IMR-90 (cell line): ENCODE results near the gene ZCCHC14. TPM values are rescaled to one million over a fixed set of nuclear protein-coding genes. Genes with fewer than 3 reads are reported as not detected.
A peak's percentile ranks its signal among the peaks of the same experiment; 100 is the strongest.

ENCODE experiments used
- ATAC-seq: fragments of 200-7000 bp; cut with Tn5 transposase; 2 replicates; pipeline ENCODE4 v1.9.1; 2020; ENCODE audit warnings: low read depth, mild to moderate bottlenecking, moderate library complexity
- BruUV-seq: library from RNA; stranded (reverse); fragments of 400-500 nt; replicated peaks from 2 replicates; lab custom pipeline; 2021; lab: Mats Ljungman, UMichigan
- CTCF ChIA-PET: fragments of 300-600 bp; formaldehyde crosslinking; extraction: SDS; loops from one replicate; lab custom pipeline; 2021; ENCODE audit warnings: antibody characterized with exemption; lab: Yijun Ruan, JAX
- POLR2A ChIA-PET: fragments of 300-600 bp; sonication (Branson Sonifier 250); formaldehyde crosslinking; loops from one replicate; lab custom pipeline; 2022; ENCODE audit warnings: antibody characterized with exemption; ENCODE audit not compliant: unreplicated experiment; lab: Charles Lee
- DNase-seq: peaks from one replicate; pipeline ENCODE4 v3.0.0; 2013
- H2AFZ ChIP-seq: replicated peaks from 2 replicates; pipeline ENCODE3; 2013; ENCODE audit warnings: low read length, mild to moderate bottlenecking; ENCODE audit not compliant: poor library complexity
- H2AK5ac ChIP-seq: 2 replicates; pipeline ENCODE4 v1.6.1; 2013; ENCODE audit warnings: low read depth, low read length, inconsistent platforms
- H2AK9ac ChIP-seq: replicated peaks from 2 replicates; pipeline ENCODE3; 2013; ENCODE audit warnings: mild to moderate bottlenecking, low read depth, low read length, moderate library complexity; ENCODE audit not compliant: poor library complexity
- H2BK120ac ChIP-seq: 2 replicates; pipeline ENCODE4 v1.6.1; 2013; ENCODE audit warnings: low read depth, low read length, inconsistent platforms
- H2BK15ac ChIP-seq: 3 replicates; pipeline ENCODE4 v1.6.1; 2013; ENCODE audit warnings: low read depth, low read length, inconsistent platforms
- H2BK20ac ChIP-seq: 2 replicates; pipeline ENCODE4 v1.6.1; 2013; ENCODE audit warnings: low read depth, mild to moderate bottlenecking, inconsistent platforms, low read length, moderate library complexity
- H2BK5ac ChIP-seq: 2 replicates; pipeline ENCODE4 v1.6.1; 2013; ENCODE audit warnings: mild to moderate bottlenecking, low read depth, low read length, inconsistent platforms; ENCODE audit not compliant: poor library complexity, severe bottlenecking
- H3K14ac ChIP-seq: replicated peaks from 2 replicates; pipeline ENCODE4 v1.6.1; 2013; ENCODE audit warnings: low read depth, low read length, inconsistent platforms
- H3K18ac ChIP-seq: 2 replicates; pipeline ENCODE4 v1.6.1; 2013; ENCODE audit warnings: low read depth, low read length, control low read depth
- H3K23ac ChIP-seq: 2 replicates; pipeline ENCODE4 v1.6.1; 2013; ENCODE audit warnings: low read depth, low read length, inconsistent platforms
- H3K27ac ChIP-seq: 2 replicates; pipeline ENCODE4 v1.5.1; 2013; ENCODE audit warnings: mild to moderate bottlenecking, control low read depth, low read length; ENCODE audit not compliant: insufficient read depth
- H3K27me3 ChIP-seq: 2 replicates; pipeline ENCODE4 v1.6.1; 2013; ENCODE audit warnings: low read length; ENCODE audit not compliant: control insufficient read depth, insufficient read depth
- H3K36me3 ChIP-seq: 2 replicates; pipeline ENCODE4 v1.6.1; 2013; ENCODE audit warnings: low read length, mixed read lengths; ENCODE audit not compliant: control insufficient read depth, insufficient read depth
- H3K4ac ChIP-seq: 2 replicates; pipeline ENCODE4 v1.6.1; 2013; ENCODE audit warnings: low read depth, low read length, inconsistent platforms
- H3K4me1 ChIP-seq: 2 replicates; pipeline ENCODE4 v1.6.1; 2013; ENCODE audit warnings: low read length, mixed read lengths; ENCODE audit not compliant: control insufficient read depth, insufficient read depth
- H3K4me2 ChIP-seq: 2 replicates; pipeline ENCODE4 v1.6.1; 2013; ENCODE audit warnings: low read depth, mild to moderate bottlenecking, control low read depth, low read length, moderate library complexity
- H3K4me3 ChIP-seq: 2 replicates; pipeline ENCODE4 v1.5.1; 2013; ENCODE audit warnings: low read depth, mild to moderate bottlenecking, control low read depth, low read length, moderate library complexity; ENCODE audit not compliant: insufficient read depth
- H3K56ac ChIP-seq: 2 replicates; pipeline ENCODE4 v1.6.1; 2013; ENCODE audit warnings: low read length, inconsistent platforms; ENCODE audit not compliant: insufficient read depth; ENCODE audit errors: extremely low read depth
- H3K79me1 ChIP-seq, 2 experiments: 2 replicates each; pipeline ENCODE4 v1.6.1; 2013; ENCODE audit warnings: low read length in 2 of 2, inconsistent platforms in 1 of 2, low read depth in 1 of 2
- H3K9ac ChIP-seq: 2 replicates; pipeline ENCODE4 v1.6.1; 2013; ENCODE audit warnings: low read depth, low read length, control low read depth
- H3K9me1 ChIP-seq: 2 replicates; pipeline ENCODE4 v1.6.1; 2013; ENCODE audit warnings: low read length, inconsistent platforms; ENCODE audit not compliant: insufficient read depth
- H3K9me3 ChIP-seq: 2 replicates; pipeline ENCODE4 v1.6.1; 2013; ENCODE audit warnings: low read length; ENCODE audit not compliant: control insufficient read depth, insufficient read depth
- H4K20me1 ChIP-seq: 2 replicates; pipeline ENCODE4 v1.6.1; 2013; ENCODE audit warnings: low read length, inconsistent platforms; ENCODE audit not compliant: insufficient read depth
- H4K5ac ChIP-seq: 2 replicates; pipeline ENCODE4 v1.6.1; 2013; ENCODE audit warnings: mild to moderate bottlenecking, low read depth, low read length, control low read depth
- H4K8ac ChIP-seq, 2 experiments: 2 replicates each; pipeline ENCODE4 v1.6.1; 2013; ENCODE audit warnings: low read depth in 2 of 2, low read length in 2 of 2, control low read depth in 1 of 2, inconsistent platforms in 1 of 2
- H4K91ac ChIP-seq: 2 replicates; pipeline ENCODE4 v1.6.1; 2013; ENCODE audit warnings: low read depth, low read length, inconsistent platforms; ENCODE audit not compliant: insufficient read depth
- BHLHE40 ChIP-seq: fragments of 150-350 bp; IDR thresholded peaks from 2 replicates; pipeline ENCODE4 v1.6.1; 2016; ENCODE audit warnings: mild to moderate bottlenecking, low read depth, low read length
- CEBPB ChIP-seq: IDR thresholded peaks from 2 replicates; pipeline ENCODE4 v1.6.1; 2012; ENCODE audit warnings: low read depth, low read length, improper control_type of control experiment
- FOS ChIP-seq: fragments of 150-350 bp; IDR thresholded peaks from 2 replicates; pipeline ENCODE4 v1.6.1; 2016; ENCODE audit warnings: low read depth, low read length
- MAFK ChIP-seq: IDR thresholded peaks from 2 replicates; pipeline ENCODE4 v1.6.1; 2012; ENCODE audit warnings: low read depth, low read length, improper control_type of control experiment
- MAZ ChIP-seq: IDR thresholded peaks from 2 replicates; pipeline ENCODE4 v1.6.1; 2012; ENCODE audit warnings: low read depth, mild to moderate bottlenecking, low read length, improper control_type of control experiment, moderate library complexity, borderline replicate concordance
- MXI1 ChIP-seq: IDR thresholded peaks from 2 replicates; pipeline ENCODE4 v1.6.1; 2012; ENCODE audit warnings: low read depth, mild to moderate bottlenecking, low read length, moderate library complexity, borderline replicate concordance
- NFE2L2 ChIP-seq: fragments of 150-350 bp; IDR thresholded peaks from 2 replicates; pipeline ENCODE4 v1.6.1; 2016; ENCODE audit warnings: low read depth, mild to moderate bottlenecking, low read length
- POLR2A ChIP-seq: IDR thresholded peaks from 2 replicates; pipeline ENCODE4 v1.6.1; 2012; ENCODE audit warnings: mild to moderate bottlenecking, low read depth, low read length
- RAD21 ChIP-seq: IDR thresholded peaks from 2 replicates; pipeline ENCODE4 v1.6.1; 2012; ENCODE audit warnings: low read length, improper control_type of control experiment
- RCOR1 ChIP-seq: IDR thresholded peaks from 2 replicates; pipeline ENCODE4 v1.6.1; 2012; ENCODE audit warnings: mild to moderate bottlenecking, low read length, improper control_type of control experiment; ENCODE audit not compliant: insufficient replicate concordance
- RFX5 ChIP-seq: IDR thresholded peaks from 2 replicates; pipeline ENCODE4 v1.8.0; 2012; ENCODE audit warnings: low read depth, mild to moderate bottlenecking, low read length, moderate library complexity
- SMC3 ChIP-seq: fragments of 150-350 bp; IDR thresholded peaks from 2 replicates; pipeline ENCODE4 v1.6.1; 2016; ENCODE audit warnings: low read depth, mild to moderate bottlenecking, antibody characterized with exemption, low read length, moderate library complexity
- WGBS, 2 experiments: methylation state at CpG; one replicate each; pipeline versions ENCODE4 v1.1.5 to v1.1.7; 2013; ENCODE audit warnings: missing lambda C conversion rate in 2 of 2; ENCODE audit not compliant: insufficient read length in 1 of 2; ENCODE audit errors: extremely low coverage in 2 of 2; 5-methylcytosine and 5-hydroxymethylcytosine counted together
- dilution Hi-C: fragments of 300-500 bp; cut with HindIII; formaldehyde crosslinking; loops from one replicate; pipeline ENCODE4 v1.14.3; 2018; ENCODE audit warnings: low sequenced_read_pairs; ENCODE audit not compliant: unreplicated experiment
- in situ Hi-C: fragments of 300-500 bp; cut with MboI; formaldehyde crosslinking; loops from 3 replicates; pipeline ENCODE4 v1.14.3; 2019; ENCODE audit warnings: low sequenced_read_pairs, inconsistent platforms, mixed read lengths
- intact Hi-C: fragments of 100-400 bp; cut with micrococcal nuclease; formaldehyde crosslinking; loops from 2 replicates; pipeline ENCODE4 v1.10.0; 2022
- polyA plus RNA-seq, 3 experiments: library from polyadenylated mRNA; depleted of rRNA; stranded (reverse); fragments of >200 nt; gene quantifications; 2 replicates each; pipeline ENCODE4 v1.2.3, GENCODE V29; 2012; ENCODE audit warnings: low replicate concordance in 1 of 3
- total RNA-seq: library from RNA; depleted of rRNA; stranded (reverse); fragments of >200 nt; gene quantifications from 2 replicates; pipeline ENCODE4 v1.2.3, GENCODE V29; 2012
- TF ChIP-seq, protein P1 (sequence below): conservative IDR thresholded peaks from 2 replicates; pipeline ENCODE4 v1.5.1; 2012; ENCODE audit warnings: mild to moderate bottlenecking, low read depth, low read length, improper control_type of control experiment
- TF ChIP-seq, protein P2 (sequence below): fragments of 150-350 bp; IDR thresholded peaks from 2 replicates; pipeline ENCODE4 v1.6.1; 2016; ENCODE audit warnings: low read depth, mild to moderate bottlenecking, low read length, moderate library complexity, borderline replicate concordance
- TF ChIP-seq, protein P3 (sequence below): fragments of 150-350 bp; IDR thresholded peaks from 2 replicates; pipeline ENCODE4 v1.6.1; 2017; ENCODE audit warnings: mild to moderate bottlenecking, antibody characterized with exemption, low read length, low read depth

The ZCCHC14 gene
- total and polyA plus RNA-seq, 2 of the 4 experiments (the other 2 are of a cell fraction): 2.5 to 5.3 TPM

DNA sequence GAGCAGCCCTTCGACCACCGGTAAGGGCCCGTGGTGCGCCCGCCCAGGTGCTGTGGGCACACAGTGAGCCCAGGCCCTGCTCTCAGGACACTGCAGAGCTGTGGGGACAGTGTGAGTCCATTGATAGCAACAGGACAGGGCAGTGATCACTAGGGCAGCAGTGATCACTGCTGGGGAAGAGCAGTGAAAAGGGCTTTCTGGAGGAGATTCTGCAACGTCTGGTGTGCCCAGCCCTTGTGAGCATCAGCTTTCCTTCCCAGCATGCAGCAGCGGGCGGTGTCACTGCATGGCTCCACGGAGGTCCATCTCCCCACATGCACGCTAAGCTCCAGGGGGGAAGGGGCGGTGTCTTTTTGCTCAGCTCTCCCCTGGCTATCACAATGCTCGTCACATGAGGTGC lies 68.6 kb downstream of the ZCCHC14 start:
- TF ChIP-seq RAD21 (no peak), BHLHE40 (no peak), MAFK (no peak), MAZ (no peak), CEBPB (no peak), SMC3 (no peak), MXI1 (no peak), POLR2A (no peak), NFE2L2 (no peak), RCOR1 (no peak), FOS (no peak), RFX5 (no peak)
- TF ChIP-seq, protein P1, sequence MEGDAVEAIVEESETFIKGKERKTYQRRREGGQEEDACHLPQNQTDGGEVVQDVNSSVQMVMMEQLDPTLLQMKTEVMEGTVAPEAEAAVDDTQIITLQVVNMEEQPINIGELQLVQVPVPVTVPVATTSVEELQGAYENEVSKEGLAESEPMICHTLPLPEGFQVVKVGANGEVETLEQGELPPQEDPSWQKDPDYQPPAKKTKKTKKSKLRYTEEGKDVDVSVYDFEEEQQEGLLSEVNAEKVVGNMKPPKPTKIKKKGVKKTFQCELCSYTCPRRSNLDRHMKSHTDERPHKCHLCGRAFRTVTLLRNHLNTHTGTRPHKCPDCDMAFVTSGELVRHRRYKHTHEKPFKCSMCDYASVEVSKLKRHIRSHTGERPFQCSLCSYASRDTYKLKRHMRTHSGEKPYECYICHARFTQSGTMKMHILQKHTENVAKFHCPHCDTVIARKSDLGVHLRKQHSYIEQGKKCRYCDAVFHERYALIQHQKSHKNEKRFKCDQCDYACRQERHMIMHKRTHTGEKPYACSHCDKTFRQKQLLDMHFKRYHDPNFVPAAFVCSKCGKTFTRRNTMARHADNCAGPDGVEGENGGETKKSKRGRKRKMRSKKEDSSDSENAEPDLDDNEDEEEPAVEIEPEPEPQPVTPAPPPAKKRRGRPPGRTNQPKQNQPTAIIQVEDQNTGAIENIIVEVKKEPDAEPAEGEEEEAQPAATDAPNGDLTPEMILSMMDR: no peak
- TF ChIP-seq, protein P2, sequence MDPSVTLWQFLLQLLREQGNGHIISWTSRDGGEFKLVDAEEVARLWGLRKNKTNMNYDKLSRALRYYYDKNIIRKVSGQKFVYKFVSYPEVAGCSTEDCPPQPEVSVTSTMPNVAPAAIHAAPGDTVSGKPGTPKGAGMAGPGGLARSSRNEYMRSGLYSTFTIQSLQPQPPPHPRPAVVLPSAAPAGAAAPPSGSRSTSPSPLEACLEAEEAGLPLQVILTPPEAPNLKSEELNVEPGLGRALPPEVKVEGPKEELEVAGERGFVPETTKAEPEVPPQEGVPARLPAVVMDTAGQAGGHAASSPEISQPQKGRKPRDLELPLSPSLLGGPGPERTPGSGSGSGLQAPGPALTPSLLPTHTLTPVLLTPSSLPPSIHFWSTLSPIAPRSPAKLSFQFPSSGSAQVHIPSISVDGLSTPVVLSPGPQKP: no peak
- TF ChIP-seq, protein P3, sequence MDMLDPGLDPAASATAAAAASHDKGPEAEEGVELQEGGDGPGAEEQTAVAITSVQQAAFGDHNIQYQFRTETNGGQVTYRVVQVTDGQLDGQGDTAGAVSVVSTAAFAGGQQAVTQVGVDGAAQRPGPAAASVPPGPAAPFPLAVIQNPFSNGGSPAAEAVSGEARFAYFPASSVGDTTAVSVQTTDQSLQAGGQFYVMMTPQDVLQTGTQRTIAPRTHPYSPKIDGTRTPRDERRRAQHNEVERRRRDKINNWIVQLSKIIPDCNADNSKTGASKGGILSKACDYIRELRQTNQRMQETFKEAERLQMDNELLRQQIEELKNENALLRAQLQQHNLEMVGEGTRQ: no peak
- no peak for ATAC-seq
- BruUV-seq: no TSS peak
- Histone ChIP-seq H3K18ac (no peak overlapping the region), H2BK120ac (no peak overlapping the region), H2AK5ac (no peak overlapping the region), H3K4me1 (no peaks in the 10 kb centered on the region), H3K56ac (no peak overlapping the region), H3K4me2 (no peak overlapping the region), H3K9ac (no peak overlapping the region), H4K91ac (no peak overlapping the region), H4K20me1 (peaks cover 32% of the 10 kb centered on the region), H3K27ac (no peak overlapping the region), H4K5ac (no peak overlapping the region), H3K36me3 (peaks cover 35% of the 10 kb centered on the region), H3K9me1 (peaks cover 7% of the 10 kb centered on the region), H2BK5ac (no peak overlapping the region), H3K79me1 (peaks cover 11 to 56% of the 10 kb centered on the region in 2 experiments; a peak in 3 of 4 replicates), H4K8ac (no peak overlapping the region), H3K23ac (no peak overlapping the region), H2AFZ (no peak overlapping the region), H3K4me3 (no peak overlapping the region), H3K4ac (no peak overlapping the region), H3K27me3 (no peaks in the 10 kb centered on the region), H2AK9ac (peak overlapping the region; percentile 31), H2BK15ac (no peak overlapping the region), H2BK20ac (no peak overlapping the region), H3K9me3 (no peaks in the 10 kb centered on the region), H3K14ac (no peak overlapping the region)
- intact Hi-C loops: no loop called here
- ChIA-PET CTCF (no interaction called here), POLR2A (no interaction called here)
- no peak for DNase-seq
- dilution Hi-C loops: no loop called here
- 100% methylated on average over 1 of the region's 12 CpGs; no CpG with 5 or more reads in 1 of the 2 experiments for WGBS, 2 experiments
- in situ Hi-C loops: loop anchor here (10.0 to 25.0 kb wide), 2 partner anchors 151 to 338 kb away; partner anchors contain the start of gene KLHDC4
